GM12865 (cell line): ENCODE results near the gene NKIRAS2.
A peak's percentile ranks its signal among the peaks of the same experiment; 100 is the strongest.
"Not testable (repeated sequence)": the region's sequence is repeated elsewhere in the genome, so short reads cannot be mapped to it uniquely, and the experiment has no call there.

Source experiments
- DNase-seq: peaks from one replicate; pipeline ENCODE4 v3.0.0; 2010; ENCODE audit warnings: low read depth
- H3K4me3 ChIP-seq: 2 replicates; pipeline ENCODE4 v1.5.1; 2011; ENCODE audit warnings: mild to moderate bottlenecking, low read depth, low read length, control low read depth
- TF ChIP-seq, protein P1 (sequence below): IDR thresholded peaks from 2 replicates; pipeline ENCODE4 v1.5.1; 2011; ENCODE audit warnings: low read length, control low read depth, low read depth, inconsistent platforms; ENCODE audit not compliant: insufficient read depth; ENCODE audit errors: missing control alignments

NKIRAS2 gene

DNA sequence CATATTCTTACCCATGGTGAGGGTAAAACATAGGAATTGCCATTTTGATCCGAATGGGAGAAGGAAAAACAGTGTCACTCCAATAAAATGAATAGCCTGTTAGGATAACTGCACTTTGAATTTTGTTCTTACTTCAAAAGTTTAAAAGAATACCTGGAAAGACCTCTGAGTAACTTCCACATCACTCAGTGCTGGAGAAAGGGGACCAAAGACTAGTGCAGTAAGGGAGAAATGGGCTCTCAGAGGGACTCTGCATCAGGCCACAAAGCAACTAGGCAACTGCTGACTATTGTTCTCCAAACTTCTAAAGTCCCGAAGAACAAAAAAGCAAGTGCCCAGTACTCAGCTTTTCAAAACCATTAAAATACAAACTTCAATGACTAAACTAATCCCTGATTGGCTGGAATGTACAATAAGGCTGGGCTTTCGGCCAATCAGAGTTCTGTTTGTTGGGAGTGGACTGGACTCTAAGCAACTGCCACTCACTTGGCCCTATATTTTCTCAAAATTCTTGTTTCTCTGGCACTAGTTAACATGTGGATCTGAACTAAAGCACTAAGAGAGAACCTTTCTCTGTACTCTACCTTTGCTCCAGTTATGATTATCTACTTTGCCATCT, 8.9 kb upstream of the NKIRAS2 start:
- TF ChIP-seq, protein P1, sequence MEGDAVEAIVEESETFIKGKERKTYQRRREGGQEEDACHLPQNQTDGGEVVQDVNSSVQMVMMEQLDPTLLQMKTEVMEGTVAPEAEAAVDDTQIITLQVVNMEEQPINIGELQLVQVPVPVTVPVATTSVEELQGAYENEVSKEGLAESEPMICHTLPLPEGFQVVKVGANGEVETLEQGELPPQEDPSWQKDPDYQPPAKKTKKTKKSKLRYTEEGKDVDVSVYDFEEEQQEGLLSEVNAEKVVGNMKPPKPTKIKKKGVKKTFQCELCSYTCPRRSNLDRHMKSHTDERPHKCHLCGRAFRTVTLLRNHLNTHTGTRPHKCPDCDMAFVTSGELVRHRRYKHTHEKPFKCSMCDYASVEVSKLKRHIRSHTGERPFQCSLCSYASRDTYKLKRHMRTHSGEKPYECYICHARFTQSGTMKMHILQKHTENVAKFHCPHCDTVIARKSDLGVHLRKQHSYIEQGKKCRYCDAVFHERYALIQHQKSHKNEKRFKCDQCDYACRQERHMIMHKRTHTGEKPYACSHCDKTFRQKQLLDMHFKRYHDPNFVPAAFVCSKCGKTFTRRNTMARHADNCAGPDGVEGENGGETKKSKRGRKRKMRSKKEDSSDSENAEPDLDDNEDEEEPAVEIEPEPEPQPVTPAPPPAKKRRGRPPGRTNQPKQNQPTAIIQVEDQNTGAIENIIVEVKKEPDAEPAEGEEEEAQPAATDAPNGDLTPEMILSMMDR, result no peak
- no peak overlapping the region for H3K4me3 ChIP-seq
- peak; percentile 27 for DNase-seq

DNA sequence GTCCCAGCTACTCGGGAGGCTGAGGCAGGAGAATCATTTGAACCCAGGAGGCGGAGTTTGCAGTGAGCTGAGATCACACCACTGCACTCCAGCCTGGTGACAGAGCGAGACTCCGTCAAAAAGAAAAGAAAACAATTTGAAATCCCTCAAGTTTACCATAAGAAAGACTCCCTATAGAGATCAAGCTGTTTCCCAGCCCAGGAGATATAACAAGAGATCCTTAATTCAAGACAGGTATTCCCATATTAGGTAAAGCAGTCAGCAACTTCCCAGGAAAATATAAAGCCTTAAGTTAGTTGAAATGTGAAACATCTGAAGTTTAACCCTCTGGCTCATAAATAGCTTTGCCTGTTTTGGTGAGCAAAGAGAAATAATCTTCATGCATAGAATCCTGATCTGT, 7.5 kb upstream of the NKIRAS2 start:
- not testable (repeated sequence) for H3K4me3 ChIP-seq, DNase-seq

DNA sequence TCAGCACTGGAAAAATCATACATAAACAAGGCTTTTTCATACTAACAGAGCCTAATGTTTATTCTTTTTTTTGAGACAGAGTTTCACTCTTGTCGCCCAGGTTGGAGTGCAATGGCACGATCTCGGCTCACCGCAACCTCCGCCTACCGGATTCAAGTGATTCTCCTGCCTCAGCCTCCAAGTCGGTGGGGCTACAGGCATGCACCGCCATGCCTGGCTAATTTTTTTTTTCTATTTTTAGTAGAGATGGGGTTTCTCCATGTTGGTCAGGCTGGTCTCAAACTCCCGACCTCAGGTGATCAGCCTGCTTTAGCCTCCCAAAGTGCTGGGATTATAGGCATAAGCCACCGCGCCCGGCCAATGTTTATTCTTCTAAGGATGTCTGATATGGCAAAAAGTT, 6.2 kb upstream of the NKIRAS2 start:
- not testable (repeated sequence) for DNase-seq, H3K4me3 ChIP-seq

DNA sequence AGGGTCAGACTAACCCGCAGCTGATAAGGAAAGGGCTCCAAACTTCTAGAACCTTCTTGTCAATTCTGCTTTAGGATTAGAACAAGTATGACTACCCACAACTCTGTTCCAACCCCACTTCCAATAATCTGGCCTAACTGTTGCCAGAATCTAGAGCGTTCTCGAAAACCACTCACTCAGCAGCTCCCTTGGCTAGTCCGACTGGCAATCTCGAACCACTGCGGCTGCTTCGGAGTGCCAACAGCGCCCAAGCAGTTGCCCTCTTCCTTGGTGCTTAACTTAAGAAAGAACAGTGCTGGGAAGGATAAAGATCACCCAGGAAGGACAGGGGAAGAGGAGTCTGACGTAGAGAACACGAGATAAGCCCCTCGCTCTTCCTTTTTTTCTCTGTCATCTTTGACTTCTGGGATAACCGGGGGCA, 3.5 kb upstream of the NKIRAS2 start:
- H3K4me3 ChIP-seq, result peak overlapping the region; percentile 94
- TF ChIP-seq, protein P1, result no peak
- peak; percentile 23 for DNase-seq

DNA sequence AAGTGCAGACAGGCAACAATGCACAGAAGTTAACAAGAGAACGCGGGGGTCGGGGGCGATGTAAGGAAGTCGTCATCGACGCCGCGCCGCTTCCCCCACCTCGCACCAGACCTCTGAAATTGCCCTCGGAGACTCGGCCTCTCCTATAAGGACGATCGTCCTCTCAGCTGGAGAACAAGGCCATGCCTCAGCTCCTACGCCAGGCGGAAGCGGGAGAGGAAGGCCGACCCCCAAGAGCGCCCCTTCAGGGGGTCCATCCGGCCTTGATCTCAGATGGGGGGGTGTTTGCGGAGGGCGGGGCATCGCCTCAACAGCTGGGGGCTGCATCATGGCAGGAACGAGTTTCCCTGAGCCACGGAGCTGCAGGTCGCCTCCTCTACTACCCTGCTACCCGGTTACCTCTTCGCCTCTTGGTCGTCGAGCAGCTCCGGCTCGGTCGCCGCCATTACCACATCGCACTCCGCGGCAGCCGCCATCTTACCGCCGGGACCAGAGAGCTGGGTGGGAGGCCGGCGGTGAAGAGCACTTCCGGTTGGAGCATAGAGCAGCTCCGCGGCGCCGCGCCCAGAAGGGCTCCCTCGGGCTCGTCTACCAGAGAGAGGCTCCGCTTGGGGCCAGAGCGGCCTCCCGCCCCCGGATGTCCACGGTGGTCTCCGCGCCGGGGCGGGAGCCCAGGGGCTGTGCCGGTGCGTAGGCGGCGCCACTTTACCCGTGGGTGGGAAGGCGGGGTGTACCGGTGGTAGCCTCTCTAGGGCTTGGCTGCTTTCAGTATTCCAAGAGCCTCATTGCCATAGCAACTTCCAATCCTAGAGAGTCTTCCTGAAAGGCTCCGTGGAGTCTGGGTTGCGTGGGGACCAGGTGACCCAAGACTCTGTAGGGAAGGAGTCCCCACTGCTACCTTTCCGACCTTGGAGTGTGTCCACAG, 2.7 kb upstream of the NKIRAS2 start, which contains the start of gene DNAJC7:
DNAJC7 (minus strand) TSS at position 499 of the 925 bp plus-strand sequence; CDS start at position 476, 23 bp downstream.
- H3K4me3 ChIP-seq, result peak within 1 kb of the TSS; percentile 94
- TF ChIP-seq, protein P1, result no peak
- peak; percentile 96 for DNase-seq

DNA sequence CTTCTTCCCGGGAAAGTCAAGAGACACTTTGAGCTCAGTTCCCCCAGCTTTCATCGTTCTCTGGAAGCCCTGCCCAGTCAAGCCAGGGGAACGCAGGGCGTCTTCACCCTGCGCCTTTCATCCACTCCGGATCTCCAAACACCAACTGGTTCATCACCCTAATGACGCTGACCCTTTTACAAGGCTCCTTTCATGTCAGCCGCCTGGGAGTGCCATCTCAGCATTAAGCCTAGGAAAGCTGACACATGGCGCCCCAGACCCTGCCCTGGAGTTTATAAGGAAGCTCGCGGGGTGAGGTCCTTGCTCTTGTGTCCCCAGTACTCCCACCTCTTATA, 2.1 kb upstream of the NKIRAS2 start:
- DNase-seq, result no peak
- TF ChIP-seq, protein P1, result no peak
- peak overlapping the region; percentile 94 for H3K4me3 ChIP-seq

DNA sequence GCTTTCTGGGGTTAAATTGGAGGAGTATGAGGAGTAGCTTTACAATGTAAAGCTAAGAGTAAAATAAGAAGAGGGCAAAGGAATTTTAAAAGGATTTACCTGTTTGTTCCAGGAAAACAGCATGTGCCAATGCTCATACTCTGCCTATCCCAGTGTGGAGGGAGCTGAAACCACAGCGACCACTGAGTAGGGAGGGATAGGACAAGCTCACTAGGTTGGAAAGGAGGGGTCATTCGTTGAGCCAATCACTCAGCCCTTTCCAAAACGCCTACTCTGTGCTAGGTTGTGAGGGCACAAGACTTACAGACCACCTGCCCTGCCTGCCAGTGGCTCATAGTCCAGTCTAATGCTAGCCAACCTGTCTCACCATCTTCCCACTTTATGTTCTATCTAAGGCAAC, 1.6 kb upstream of the NKIRAS2 start:
- peak overlapping the region; percentile 94 for H3K4me3 ChIP-seq
- no peak for DNase-seq
- TF ChIP-seq, protein P1, result no peak
